ENCODE measurements around the gene RIMBP3B.
"Not testable (repeated sequence)": the region's sequence is repeated elsewhere in the genome, so short reads cannot be mapped to it uniquely, and the experiment has no call there.

GRCh38 chr22:21357527-21357926 lies 26.0 kb upstream of the RIMBP3B start:
- not testable (repeated sequence) for TF ChIP-seq POLR2A, CTCF (IDR thresholded peaks at IDR 0.05)

All from vagina (tissue), 2 donors.